HepG2 (cell line): ENCODE data around the gene TMEM221. TPM values are rescaled to one million over a fixed set of nuclear protein-coding genes. Genes with fewer than 3 reads are reported as not detected.

Source experiments
- ATAC-seq: fragments of 200-7000 bp; cut with Tn5 transposase; 3 replicates; pipeline ENCODE4 v1.9.1; 2020; ENCODE audit warnings: mild to moderate bottlenecking, moderate library complexity
- BruUV-seq: library from RNA; stranded (reverse); fragments of 400-500 nt; replicated peaks from 2 replicates; lab custom pipeline; 2021; lab: Mats Ljungman, UMichigan
- CTCF ChIA-PET: fragments of 300-600 bp; formaldehyde crosslinking; extraction: SDS; loops from one replicate; lab custom pipeline; 2021; ENCODE audit warnings: low total read pairs, inconsistent platforms, low intra/inter-chr PET ratio; lab: Yijun Ruan, JAX
- POLR2A ChIA-PET: fragments of 350-600 bp; sonication (Branson Sonifier 250); formaldehyde crosslinking; loops from one replicate; lab custom pipeline; 2020; ENCODE audit warnings: antibody characterized with exemption, inconsistent platforms; lab: Yijun Ruan, JAX
- DNase-seq: peaks from one replicate; pipeline ENCODE4 v3.0.0-alpha.2; 2015; ENCODE audit warnings: low spot score
- FAIRE-seq: peaks from 3 replicates; lab custom pipeline; 2011; peaks lifted over from hg19 to GRCh38; lab: Jason Lieb, UNC
- H2AFZ ChIP-seq: one replicate; pipeline ENCODE4 v1.6.1; 2011; ENCODE audit warnings: low read length, inconsistent platforms
- H3K27ac ChIP-seq: fragments of 300-600 bp; 3 replicates; pipeline ENCODE4 v1.8.0; 2011; ENCODE audit warnings: mixed run types, mild to moderate bottlenecking, mixed read lengths, low read length, inconsistent platforms; ENCODE audit not compliant: insufficient read depth; ENCODE audit errors: extremely low read length
- H3K27me3 ChIP-seq, 2 experiments: fragments of 200-600 bp in 1 of 2; 2 replicates in 1 of 2; 3 replicates in 1 of 2; pipeline versions ENCODE4 v1.6.0 to v1.8.0; 2011; ENCODE audit warnings: low read length in 2 of 2, mild to moderate bottlenecking in 2 of 2, moderate library complexity in 2 of 2, inconsistent platforms in 1 of 2; ENCODE audit not compliant: insufficient read depth in 2 of 2, control insufficient read depth in 1 of 2
- H3K36me3 ChIP-seq, 2 experiments: fragments of 200-600 bp in 1 of 2; replicated peaks in 1 of 2; 2 replicates in 1 of 2; 3 replicates in 1 of 2; pipeline versions ENCODE4 v1.5.1 to v1.8.0; 2011; ENCODE audit warnings: low read length in 2 of 2, inconsistent platforms in 1 of 2; ENCODE audit not compliant: insufficient read depth in 2 of 2, control insufficient read depth in 1 of 2
- H3K4me1 ChIP-seq: 2 replicates; pipeline ENCODE4 v1.5.1; 2012; ENCODE audit warnings: low read length, inconsistent platforms; ENCODE audit not compliant: insufficient read depth
- H3K4me2 ChIP-seq: 2 replicates; pipeline ENCODE4 v1.6.0; 2011; ENCODE audit warnings: low read depth, low read length, inconsistent platforms
- H3K4me3 ChIP-seq, 3 experiments: fragments of 200-600 bp in 1 of 3; sonication (generic), shearing (Covaris generic) in 1 of 3; replicated peaks in 1 of 3; 2 replicates each; pipeline ENCODE4 v1.5.1; 2011 to 2016; ENCODE audit warnings: low read length in 3 of 3, inconsistent platforms in 2 of 3, low read depth in 2 of 3, mild to moderate bottlenecking in 2 of 3, control low read depth in 1 of 3, mixed read lengths in 1 of 3; ENCODE audit not compliant: insufficient read depth in 1 of 3
- H3K79me2 ChIP-seq: one replicate; pipeline ENCODE4 v1.6.1; 2011; ENCODE audit warnings: low read length, inconsistent platforms; ENCODE audit not compliant: insufficient read depth
- H3K9ac ChIP-seq: 2 replicates; pipeline ENCODE4 v1.6.0; 2011; ENCODE audit warnings: mild to moderate bottlenecking, low read depth, low read length, inconsistent platforms; ENCODE audit not compliant: insufficient read depth
- H3K9me3 ChIP-seq: 2 replicates; pipeline ENCODE4 v1.5.1; 2012; ENCODE audit warnings: mild to moderate bottlenecking, low read length
- H4K20me1 ChIP-seq: 2 replicates; pipeline ENCODE4 v1.6.0; 2011; ENCODE audit warnings: inconsistent platforms, mild to moderate bottlenecking, low read length, moderate library complexity; ENCODE audit not compliant: insufficient read depth
- CTCF ChIP-seq: sonication (generic); formaldehyde crosslinking; IDR thresholded peaks from 2 replicates; pipeline ENCODE4 v1.5.0; 2020; ENCODE audit warnings: mild to moderate bottlenecking, missing genetic modification reagents, moderate library complexity
- HDAC6 ChIP-seq: fragments of 200-600 bp; sonication (generic); IDR thresholded peaks from 2 replicates; pipeline ENCODE4 v1.7.0; 2017; ENCODE audit warnings: mild to moderate bottlenecking, antibody characterized with exemption, low read length, low read depth
- HINFP ChIP-seq: sonication (generic); formaldehyde crosslinking; IDR thresholded peaks from 2 replicates; pipeline ENCODE4 v1.4.0; 2020; ENCODE audit warnings: low read depth, mild to moderate bottlenecking, missing genetic modification reagents
- PATZ1 ChIP-seq: sonication (generic); formaldehyde crosslinking; IDR thresholded peaks from 2 replicates; pipeline ENCODE4 v1.4.0; 2020; ENCODE audit warnings: missing genetic modification reagents
- SP2 ChIP-seq: sonication (generic); formaldehyde crosslinking; IDR thresholded peaks from 2 replicates; pipeline ENCODE4 v1.5.1; 2020; ENCODE audit warnings: mild to moderate bottlenecking, missing genetic modification reagents
- TBL1XR1 ChIP-seq: fragments of 150-350 bp; IDR thresholded peaks from 2 replicates; pipeline ENCODE4 v1.6.1; 2014; ENCODE audit warnings: borderline replicate concordance, low read length; ENCODE audit not compliant: partially characterized antibody
- TFAP4 ChIP-seq: sonication (generic); IDR thresholded peaks from 2 replicates; pipeline ENCODE4 v1.6.1; 2016; ENCODE audit warnings: low read depth, borderline replicate concordance
- ZKSCAN8 ChIP-seq: IDR thresholded peaks from 2 replicates; pipeline ENCODE4 v1.6.1; 2016; ENCODE audit warnings: borderline replicate concordance, missing genetic modification reagents, missing compliant biosample characterization
- ZMAT5 ChIP-seq: sonication (generic); formaldehyde crosslinking; IDR thresholded peaks from 2 replicates; pipeline ENCODE4 v1.5.0; 2020; ENCODE audit warnings: mild to moderate bottlenecking, low read depth, missing genetic modification reagents, borderline replicate concordance
- ZMYM3 ChIP-seq: sonication (generic); formaldehyde crosslinking; IDR thresholded peaks from 2 replicates; pipeline ENCODE4 v1.5.1; 2020; ENCODE audit warnings: mild to moderate bottlenecking, missing genetic modification reagents
- ZNF431 ChIP-seq: sonication (generic); formaldehyde crosslinking; IDR thresholded peaks from 2 replicates; pipeline ENCODE4 v1.9.0; 2022; ENCODE audit warnings: missing genetic modification reagents, low read depth, mild to moderate bottlenecking, borderline replicate concordance
- ZNF629 ChIP-seq: sonication (generic); formaldehyde crosslinking; conservative IDR thresholded peaks from 2 replicates; pipeline ENCODE4 v1.5.0; 2020; ENCODE audit warnings: missing genetic modification reagents
- ZNF740 ChIP-seq: sonication (generic); formaldehyde crosslinking; IDR thresholded peaks from 2 replicates; pipeline ENCODE4 v1.4.0; 2020; ENCODE audit warnings: missing genetic modification reagents
- ZNF773 ChIP-seq: sonication (generic); formaldehyde crosslinking; IDR thresholded peaks from 2 replicates; pipeline ENCODE4 v1.4.0; 2020; ENCODE audit warnings: missing genetic modification reagents, borderline replicate concordance
- ZNF788 ChIP-seq: sonication (generic); formaldehyde crosslinking; IDR thresholded peaks from 2 replicates; pipeline ENCODE4 v1.5.0; 2020; ENCODE audit warnings: mild to moderate bottlenecking, missing genetic modification reagents, borderline replicate concordance
- WGBS: methylation state at CpG from one replicate; pipeline ENCODE4 v1.1.6; 2017; ENCODE audit warnings: low lambda C conversion rate; 5-methylcytosine and 5-hydroxymethylcytosine counted together
- in situ Hi-C: cut with HindIII; loops from 2 replicates; pipeline ENCODE4 v1.10.0; 2017; ENCODE audit warnings: low pct_unique_long_range_greater_than_20kb; ENCODE audit not compliant: extremely low pct_ligation_motif_present
- intact Hi-C: fragments of 100-400 bp; cut with micrococcal nuclease; formaldehyde crosslinking; loops from one replicate; pipeline ENCODE4 v1.10.0; 2022; ENCODE audit not compliant: unreplicated experiment
- polyA plus RNA-seq, 8 experiments: library from polyadenylated mRNA; depleted of rRNA in 3 of 8; stranded (reverse) in 7 of 8; unstranded in 1 of 8; fragments of >200 nt; fragmentation: Illumina TruSeq in 4 of 8; extraction: Trizol in 4 of 8; gene quantifications; 2 replicates each; pipeline versions ENCODE4 v1.2.1 to v1.2.3, GENCODE V29; 2011 to 2016; ENCODE audit warnings: low read depth in 4 of 8, missing spikeins in 1 of 8, mixed read lengths in 1 of 8; ENCODE audit not compliant: insufficient read depth in 1 of 8
- total RNA-seq, 5 experiments: library from RNA; depleted of rRNA; stranded (reverse); fragments of >200 nt; fragmentation: Illumina TruSeq; extraction: Trizol; gene quantifications; 2 replicates each; pipeline ENCODE4 v1.2.3, GENCODE V29; 2016; ENCODE audit warnings: low read depth in 1 of 5

The TMEM221 gene
- total and polyA plus RNA-seq, 2 of the 13 experiments (the other 11 are each of a cell fraction or from before 2014, with no cell fraction given): 0.33 to 0.77 TPM

GRCh38 chr19:17389957-17390664 lies 58.4 kb downstream of the TMEM221 start:
- intact Hi-C loops: loop anchor here (5.0 kb wide), 1 partner anchor 323 kb away; no protein-coding TSS in a partner anchor

More at GRCh38 chr19:17389957-17390664, 58.4 kb downstream of the TMEM221 start:
- peaks cover 0 to 1% of the 10 kb centered on the region in 2 experiments; a peak in 1 of 5 replicates for H3K27me3 ChIP-seq
- CTCF ChIA-PET: interaction anchor here (2.3 kb wide), 1 partner anchor 44 kb away, joined by 9 read pairs; no protein-coding TSS in a partner anchor
- TF ChIP-seq ZMAT5 (CRISPR knock-in tag): no peak
- TF ChIP-seq ZNF629 (CRISPR knock-in tag): peak; percentile 87
- TF ChIP-seq ZNF431 (CRISPR knock-in tag): no peak
- TF ChIP-seq ZNF788 (CRISPR knock-in tag): no peak
- TF ChIP-seq HINFP (CRISPR knock-in tag): no peak
- TF ChIP-seq SP2 (CRISPR knock-in tag): no peak
- TF ChIP-seq HDAC6: no peak
- no peak for TF ChIP-seq ZKSCAN8 (CRISPR knock-in tag)
- no peak for TF ChIP-seq ZNF773
- TF ChIP-seq ZNF740 (CRISPR knock-in tag): peak; percentile 74
- no peak for TF ChIP-seq TFAP4
- TF ChIP-seq CTCF (CRISPR knock-in tag): 0 out of 2 replicates have a peak, but pooled peaks have one; percentile 18
- no peak for TF ChIP-seq TBL1XR1
- TF ChIP-seq ZMYM3: 0 out of 2 replicates have a peak, but pooled peaks have one; percentile 13
- peak; percentile 26; the same call in 1 of the 2 replicates for TF ChIP-seq PATZ1 (CRISPR knock-in tag)
- TF ChIP-seq, all 625 proteins: peak for 5
- Histone ChIP-seq H3K4me1 (peaks cover 8% of the 10 kb centered on the region), H3K4me3 (peak overlapping the region; percentile 31 to 63 (median 49); a peak in 5 of 6 replicates), H4K20me1 (no peaks in the 10 kb centered on the region), H3K27ac (no peak overlapping the region), H3K9me3 (peaks cover 10% of the 10 kb centered on the region), H3K36me3 (no peaks in the 10 kb centered on the region), H3K9ac (no peak overlapping the region), H3K4me2 (peak overlapping the region; percentile 92), H2AFZ (no peak overlapping the region), H3K79me2 (no peaks in the 10 kb centered on the region)
- 65% methylated on average over 8 of the region's 37 CpGs for WGBS
- DNase-seq (no peak), ATAC-seq (no peak; the same call in 2 of the 3 replicates), FAIRE-seq (no peak)
- POLR2A ChIA-PET: no interaction called here
- in situ Hi-C loops: loop anchor here (5.0 kb wide), 1 partner anchor 43 kb away; no protein-coding TSS in a partner anchor
- no TSS peak for BruUV-seq
